ENCODE measurements around the gene NIBAN1.
A peak's percentile ranks its signal among the peaks of the same experiment; 100 is the strongest.

The NIBAN1 gene

GRCh38 chr1:184947497-184948256, 26.6 kb downstream of the NIBAN1 start:
- FAIRE-seq = peak; percentile 68
- DNase-seq (ENCODE audit: insufficient read length, low spot score) = no peak

- FAIRE-seq (peak; percentile 84), DNase-seq (ENCODE audit: insufficient read length, low spot score) (no peak)
These were observed 28.5 kb downstream of the NIBAN1 start for GRCh38 chr1:184945678-184946412.

DNA sequence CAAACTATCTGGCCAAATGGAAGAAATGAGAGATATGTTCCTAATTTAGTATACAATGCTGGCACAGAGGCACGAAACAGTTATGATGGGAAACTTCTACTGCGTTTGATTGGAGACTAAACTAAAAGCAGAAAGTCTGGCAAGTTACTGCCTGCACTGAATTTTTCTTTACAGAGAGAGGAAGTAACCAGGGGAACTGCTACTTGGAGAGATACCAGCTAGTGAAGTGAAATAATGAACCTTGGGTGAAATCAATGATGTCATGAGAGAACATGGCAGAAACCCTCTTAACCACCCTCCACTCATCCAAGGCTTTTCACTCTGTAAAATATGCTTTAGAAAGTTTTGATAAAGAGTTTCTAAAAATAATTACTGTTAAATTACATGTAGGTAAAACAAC, 29.3 kb downstream of the NIBAN1 start:
- DNase-seq (ENCODE audit: insufficient read length, low spot score) (no peak), FAIRE-seq (peak; percentile 90)

- no peak for DNase-seq (ENCODE audit: insufficient read length, low spot score)
- FAIRE-seq = no peak
These were observed 30.3 kb downstream of the NIBAN1 start for GRCh38 chr1:184943998-184944397.

DNA sequence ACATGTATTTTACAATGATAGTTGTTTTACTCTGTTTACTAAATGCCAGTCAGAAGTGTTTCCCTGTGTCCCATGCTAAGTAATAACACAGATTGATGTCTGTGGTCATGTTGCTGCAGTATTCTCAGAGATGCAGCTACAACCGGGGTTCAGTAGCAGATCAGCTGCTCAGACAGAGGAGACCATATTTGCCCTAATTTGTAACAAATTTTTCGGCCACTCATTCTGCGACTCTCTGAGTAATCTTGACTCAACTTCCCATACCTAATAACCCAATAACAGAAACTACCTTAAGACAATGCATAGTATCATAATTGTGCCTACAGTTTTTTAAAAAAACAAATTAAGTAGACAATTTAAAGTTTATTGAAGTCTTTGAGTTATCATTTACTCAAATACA, 32.6 kb downstream of the NIBAN1 start:
- FAIRE-seq = peak; percentile 57

GRCh38 chr1:184941410-184941733, 32.9 kb downstream of the NIBAN1 start:
- FAIRE-seq = no peak
- DNase-seq (ENCODE audit: insufficient read length, low spot score) = no peak

More for the DNA sequence above, 32.6 kb downstream of the NIBAN1 start:
- DNase-seq (ENCODE audit: insufficient read length, low spot score) = no peak

GRCh38 chr1:184940694-184941409, 33.5 kb downstream of the NIBAN1 start:
- no peak for DNase-seq (ENCODE audit: insufficient read length, low spot score)
- FAIRE-seq = no peak

DNA sequence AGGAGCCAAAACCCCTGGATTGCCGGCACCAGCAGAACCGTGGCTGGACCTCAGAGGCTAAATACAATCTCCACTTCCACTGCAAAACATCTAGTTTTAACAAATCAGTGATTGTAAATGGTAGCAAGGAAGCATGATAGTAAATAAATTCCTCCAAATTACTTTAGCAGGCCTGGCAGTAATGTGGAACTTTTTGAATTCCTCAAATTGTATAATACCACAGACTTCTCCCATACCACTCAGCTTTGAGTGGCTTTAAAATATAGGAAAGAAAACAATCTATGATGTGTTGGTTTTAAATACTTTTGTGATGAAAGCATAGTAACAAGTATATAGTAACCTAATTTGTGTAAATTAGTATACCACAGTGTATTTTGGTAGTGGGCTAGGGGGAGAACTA, 34.1 kb downstream of the NIBAN1 start:
- DNase-seq (ENCODE audit: insufficient read length, low spot score) (no peak), FAIRE-seq (no peak)

- no peak for FAIRE-seq
- DNase-seq (ENCODE audit: insufficient read length, low spot score) = no peak
These were observed 36.6 kb downstream of the NIBAN1 start for GRCh38 chr1:184937729-184938128.

DNA sequence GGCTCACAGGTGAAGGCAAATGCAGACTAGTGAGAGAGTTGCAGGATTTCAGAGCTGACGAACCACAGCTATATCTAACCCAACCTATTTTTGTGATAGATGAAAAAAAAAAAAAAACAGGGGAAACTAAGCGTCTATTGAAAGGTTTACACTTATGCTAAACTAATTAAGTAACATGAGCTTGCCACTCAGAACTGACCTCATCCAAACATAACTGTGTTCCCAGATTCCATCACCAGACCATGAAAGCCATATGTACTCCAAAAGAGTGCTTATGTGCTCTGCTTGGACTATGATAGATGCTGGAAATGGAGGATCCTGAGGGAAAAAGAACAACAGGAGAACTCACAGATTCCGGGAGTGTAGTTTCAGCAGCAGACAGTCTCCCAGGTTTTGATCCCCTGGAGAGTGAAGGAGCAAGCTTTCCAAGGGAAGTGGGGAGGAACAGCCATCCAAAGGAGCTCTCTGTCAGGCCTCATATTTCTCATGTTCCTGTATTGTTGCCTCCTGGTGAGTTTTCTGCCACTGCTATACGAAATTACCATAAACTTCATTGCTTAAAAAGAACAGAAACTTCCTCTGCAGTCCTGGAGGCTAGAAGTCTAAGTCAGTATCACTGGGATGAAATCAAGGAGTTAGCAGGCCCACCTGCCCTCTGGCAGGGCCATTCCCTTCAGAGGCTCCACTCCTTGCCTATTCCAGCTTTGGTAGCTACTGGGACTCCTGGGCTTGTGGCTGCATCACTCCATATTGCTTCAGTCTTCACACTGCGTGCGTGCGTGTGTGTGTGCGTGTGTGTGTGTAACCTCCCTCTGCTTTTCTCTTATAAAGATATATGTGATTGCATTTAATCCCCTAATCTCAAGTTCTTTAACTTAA, 38.1 kb downstream of the NIBAN1 start:
- FAIRE-seq (no peak), DNase-seq (ENCODE audit: insufficient read length, low spot score) (no peak)

DNA sequence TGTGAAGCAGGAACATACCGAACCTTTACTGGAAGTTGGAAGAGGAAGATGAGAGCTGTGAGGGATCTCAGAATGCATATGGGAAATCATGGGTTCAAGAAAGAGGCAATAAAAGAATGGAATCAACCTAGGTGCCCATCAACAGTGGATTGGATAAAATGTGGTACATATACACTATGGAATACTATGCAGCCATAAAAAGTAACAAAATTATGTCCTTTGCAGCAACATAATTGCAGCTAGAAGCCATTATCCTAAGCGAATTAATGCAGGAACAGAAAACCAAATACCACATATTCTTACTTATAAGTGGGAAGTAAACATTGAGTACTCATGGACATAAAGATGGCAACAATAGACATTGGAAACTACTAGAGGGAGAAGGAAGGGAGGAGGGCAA, 40.4 kb downstream of the NIBAN1 start:
- FAIRE-seq (no peak), DNase-seq (ENCODE audit: insufficient read length, low spot score) (no peak)

DNA sequence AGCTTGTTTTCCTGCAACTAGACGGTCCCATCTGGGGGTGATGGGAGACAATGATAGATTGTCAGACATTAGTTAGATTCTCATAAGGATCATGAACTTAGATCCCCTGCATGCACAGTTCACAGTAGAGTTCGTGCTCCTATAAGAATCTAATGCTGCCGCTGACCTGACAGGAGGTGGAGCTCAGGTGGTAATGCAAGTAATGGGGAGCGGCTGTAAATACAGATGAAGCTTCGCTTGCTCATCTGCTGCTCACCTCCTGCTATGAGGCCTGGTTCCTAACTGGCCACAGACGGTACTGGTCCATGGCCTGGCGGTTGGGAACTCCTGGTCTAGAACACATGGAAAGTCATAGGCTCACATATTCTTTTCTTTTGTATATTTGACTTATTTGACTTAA, 42.0 kb downstream of the NIBAN1 start:
- FAIRE-seq (no peak), DNase-seq (ENCODE audit: insufficient read length, low spot score) (no peak)

DNA sequence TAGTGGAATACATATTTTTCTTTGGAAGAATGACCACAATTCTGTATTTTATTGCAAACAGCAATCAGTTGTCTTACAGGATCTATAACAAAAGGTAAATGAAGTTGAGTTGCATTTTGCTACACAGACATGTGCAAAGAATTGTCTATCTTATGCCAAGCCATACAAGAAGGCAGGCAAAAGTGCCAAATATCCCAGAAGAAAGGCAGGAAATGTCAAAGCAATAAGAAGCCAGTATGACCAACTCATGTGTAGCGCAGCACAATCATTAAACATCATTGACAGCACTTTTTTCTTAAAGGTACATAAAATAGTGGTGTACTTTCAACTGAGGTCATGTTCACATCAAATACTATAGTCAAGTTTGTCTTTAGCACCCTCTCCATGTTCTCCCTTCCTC, 42.7 kb downstream of the NIBAN1 start:
- DNase-seq (ENCODE audit: insufficient read length, low spot score) (no peak), FAIRE-seq (no peak)

DNA sequence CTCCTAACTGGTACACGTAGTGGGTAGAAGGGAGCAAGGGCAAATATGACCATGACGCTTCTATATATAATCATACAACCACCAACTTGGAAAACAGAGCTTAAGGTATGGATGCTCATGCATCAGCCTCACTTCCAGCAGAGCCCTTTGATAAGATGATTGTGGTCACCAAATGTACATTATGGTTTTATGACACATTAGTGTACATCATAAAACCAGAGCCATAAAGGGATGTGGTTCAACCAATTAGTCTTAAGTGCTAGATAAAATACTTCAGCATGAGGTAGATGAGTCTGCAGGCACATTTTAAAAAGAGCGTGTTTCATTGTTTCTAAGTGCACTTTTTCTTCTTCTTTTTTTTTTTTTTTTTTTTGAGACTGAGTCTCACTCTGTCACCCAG, 43.7 kb downstream of the NIBAN1 start:
- DNase-seq (ENCODE audit: insufficient read length, low spot score) (no peak), FAIRE-seq (no peak)

GRCh38 chr1:184930232-184930631, 44.1 kb downstream of the NIBAN1 start:
- FAIRE-seq = no peak
- DNase-seq (ENCODE audit: insufficient read length, low spot score) = no peak

DNA sequence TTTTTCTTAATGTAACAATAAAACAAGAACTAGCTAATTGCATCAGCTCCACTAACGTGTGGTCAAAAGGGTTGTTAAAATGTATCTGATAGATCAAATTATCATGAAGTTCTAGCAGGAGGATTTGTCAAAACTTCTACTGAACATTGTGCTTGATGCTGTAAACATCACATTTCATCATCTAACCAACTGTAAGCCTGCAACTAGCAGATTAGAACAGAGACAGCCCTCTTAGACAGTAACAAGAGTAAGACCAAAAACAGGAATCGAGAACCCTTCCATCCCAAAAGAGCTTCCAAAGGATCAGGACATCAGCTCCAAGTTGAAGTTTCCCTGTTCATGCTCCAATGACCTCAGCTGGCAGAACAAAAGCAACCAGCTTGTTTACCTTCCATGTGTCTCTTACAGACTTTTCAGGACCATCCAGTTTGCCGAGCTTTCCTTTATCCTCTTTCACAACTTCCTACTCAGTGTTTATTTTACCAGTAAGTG, 44.6 kb downstream of the NIBAN1 start:
- DNase-seq (ENCODE audit: insufficient read length, low spot score) = no peak

DNA sequence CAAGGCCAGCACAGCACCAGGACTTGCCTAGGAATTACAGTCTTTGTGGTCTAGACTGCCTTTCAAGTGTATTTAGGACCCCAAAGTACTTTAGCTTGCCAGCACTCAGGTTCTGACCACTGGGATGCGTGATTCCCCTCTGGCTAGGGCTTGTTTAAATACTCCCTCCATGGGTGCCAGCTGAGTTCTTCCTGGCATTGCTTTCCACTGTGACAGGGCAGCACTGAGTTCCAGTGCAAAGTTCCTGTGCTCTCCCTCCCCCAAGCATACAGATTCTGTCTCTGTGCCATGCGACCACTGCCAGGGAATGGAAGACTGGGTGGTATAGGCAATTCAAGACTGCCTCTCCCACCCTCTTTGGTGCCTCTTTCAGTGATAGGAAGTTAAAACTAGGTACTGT, 45.9 kb downstream of the NIBAN1 start:
- DNase-seq (ENCODE audit: insufficient read length, low spot score) (no peak), FAIRE-seq (no peak)

More for the DNA sequence above, 44.6 kb downstream of the NIBAN1 start:
- FAIRE-seq = no peak
